ENCODE results near the gene LRCH4.

The LRCH4 gene

GRCh38 chr7:100570954-100571828 is 14.7 kb downstream of the LRCH4 start:
- Histone ChIP-seq H3K9me3 (ENCODE audit: insufficient read depth, low read length) (no peaks in the 10 kb centered on the region), H3K4me3 (ENCODE audit: low read length) (no peak overlapping the region), H3K36me3 (replicated peaks; ENCODE audit: low read depth, low read length) (no peaks in the 10 kb centered on the region), H4K20me1 (ENCODE audit: insufficient read depth, low read length) (no peaks in the 10 kb centered on the region), H3K4me2 (ENCODE audit: low read length) (no peak overlapping the region), H2AFZ (ENCODE audit: low read depth, low read length) (no peak overlapping the region), H3K4me1 (ENCODE audit: low read length) (no peaks in the 10 kb centered on the region), H3K27ac (ENCODE audit: low read length) (no peak overlapping the region), H3K27me3 (ENCODE audit: low read depth, low read length) (no peaks in the 10 kb centered on the region), H3K79me2 (ENCODE audit: low read length) (no peaks in the 10 kb centered on the region), H3K9ac (ENCODE audit: low read length) (no peak overlapping the region)
- TF ChIP-seq, protein P1, sequence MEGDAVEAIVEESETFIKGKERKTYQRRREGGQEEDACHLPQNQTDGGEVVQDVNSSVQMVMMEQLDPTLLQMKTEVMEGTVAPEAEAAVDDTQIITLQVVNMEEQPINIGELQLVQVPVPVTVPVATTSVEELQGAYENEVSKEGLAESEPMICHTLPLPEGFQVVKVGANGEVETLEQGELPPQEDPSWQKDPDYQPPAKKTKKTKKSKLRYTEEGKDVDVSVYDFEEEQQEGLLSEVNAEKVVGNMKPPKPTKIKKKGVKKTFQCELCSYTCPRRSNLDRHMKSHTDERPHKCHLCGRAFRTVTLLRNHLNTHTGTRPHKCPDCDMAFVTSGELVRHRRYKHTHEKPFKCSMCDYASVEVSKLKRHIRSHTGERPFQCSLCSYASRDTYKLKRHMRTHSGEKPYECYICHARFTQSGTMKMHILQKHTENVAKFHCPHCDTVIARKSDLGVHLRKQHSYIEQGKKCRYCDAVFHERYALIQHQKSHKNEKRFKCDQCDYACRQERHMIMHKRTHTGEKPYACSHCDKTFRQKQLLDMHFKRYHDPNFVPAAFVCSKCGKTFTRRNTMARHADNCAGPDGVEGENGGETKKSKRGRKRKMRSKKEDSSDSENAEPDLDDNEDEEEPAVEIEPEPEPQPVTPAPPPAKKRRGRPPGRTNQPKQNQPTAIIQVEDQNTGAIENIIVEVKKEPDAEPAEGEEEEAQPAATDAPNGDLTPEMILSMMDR (IDR thresholded peaks at IDR 0.05; ENCODE audit: low read depth, low read length): no peak
- no peak for TF ChIP-seq EZH2phosphoT487 (IDR thresholded peaks at IDR 0.05; ENCODE audit: low read depth)

- H3K4me1 ChIP-seq (ENCODE audit: low read length): no peaks in the 10 kb centered on the region
- H2AFZ ChIP-seq (ENCODE audit: low read depth, low read length): no peak overlapping the region
- H3K36me3 ChIP-seq (replicated peaks; ENCODE audit: low read depth, low read length): peaks cover 2% of the 10 kb centered on the region
- no peaks in the 10 kb centered on the region for H3K79me2 ChIP-seq (ENCODE audit: low read length)
- no peak for TF ChIP-seq EZH2phosphoT487 (IDR thresholded peaks at IDR 0.05; ENCODE audit: low read depth)
- TF ChIP-seq, protein P1 (IDR thresholded peaks at IDR 0.05; ENCODE audit: low read depth, low read length): peak; percentile 47
- H3K4me2 ChIP-seq (ENCODE audit: low read length): 0 out of 2 replicates have a peak overlapping the region, but pooled peaks have one; percentile 45
- H3K27ac ChIP-seq (ENCODE audit: low read length): no peak overlapping the region
- no peaks in the 10 kb centered on the region for H3K9me3 ChIP-seq (ENCODE audit: insufficient read depth, low read length)
- H3K9ac ChIP-seq (ENCODE audit: low read length): no peak overlapping the region
- no peak overlapping the region for H3K4me3 ChIP-seq (ENCODE audit: low read length)
- H4K20me1 ChIP-seq (ENCODE audit: insufficient read depth, low read length): no peaks in the 10 kb centered on the region
- H3K27me3 ChIP-seq (ENCODE audit: low read depth, low read length): no peaks in the 10 kb centered on the region
Measured at GRCh38 chr7:100568896-100569844, 16.8 kb downstream of the LRCH4 start.

- Histone ChIP-seq H3K36me3 (replicated peaks; ENCODE audit: low read depth, low read length) (peaks cover 2% of the 10 kb centered on the region), H3K27me3 (ENCODE audit: low read depth, low read length) (no peaks in the 10 kb centered on the region), H2AFZ (ENCODE audit: low read depth, low read length) (no peak overlapping the region), H3K9me3 (ENCODE audit: insufficient read depth, low read length) (no peaks in the 10 kb centered on the region), H3K4me2 (ENCODE audit: low read length) (no peak overlapping the region), H4K20me1 (ENCODE audit: insufficient read depth, low read length) (no peaks in the 10 kb centered on the region), H3K4me3 (ENCODE audit: low read length) (no peak overlapping the region), H3K9ac (ENCODE audit: low read length) (no peak overlapping the region), H3K79me2 (ENCODE audit: low read length) (no peaks in the 10 kb centered on the region), H3K4me1 (ENCODE audit: low read length) (no peaks in the 10 kb centered on the region), H3K27ac (ENCODE audit: low read length) (no peak overlapping the region)
- TF ChIP-seq EZH2phosphoT487 (IDR thresholded peaks at IDR 0.05; ENCODE audit: low read depth): no peak
- TF ChIP-seq, protein P1 (IDR thresholded peaks at IDR 0.05; ENCODE audit: low read depth, low read length): no peak
Measured at GRCh38 chr7:100568176-100568895, 17.6 kb downstream of the LRCH4 start.

Data from OCI-LY3 (cell line).